ENCODE results near the gene ACTR3C.

The ACTR3C gene

GRCh38 chr7:150338166-150338829 lies 15.0 kb upstream of the ACTR3C start:
- Histone ChIP-seq H3K27ac (ENCODE audit: low read length) (no peak overlapping the region), H3K27me3 (ENCODE audit: low read depth, low read length) (no peaks in the 10 kb centered on the region), H2AFZ (ENCODE audit: low read depth, low read length) (no peak overlapping the region), H3K4me3 (ENCODE audit: low read length) (no peak overlapping the region), H3K9ac (ENCODE audit: low read length) (no peak overlapping the region), H3K4me2 (ENCODE audit: low read length) (no peak overlapping the region), H3K79me2 (ENCODE audit: low read length) (no peaks in the 10 kb centered on the region), H3K36me3 (replicated peaks; ENCODE audit: low read depth, low read length) (no peaks in the 10 kb centered on the region), H4K20me1 (ENCODE audit: insufficient read depth, low read length) (no peaks in the 10 kb centered on the region), H3K9me3 (ENCODE audit: insufficient read depth, low read length) (no peaks in the 10 kb centered on the region), H3K4me1 (ENCODE audit: low read length) (no peaks in the 10 kb centered on the region)
- no peak for TF ChIP-seq CTCF (IDR thresholded peaks at IDR 0.05; ENCODE audit: low read depth, low read length)
- TF ChIP-seq EZH2phosphoT487 (IDR thresholded peaks at IDR 0.05; ENCODE audit: low read depth), result no peak

- H3K36me3 ChIP-seq (replicated peaks; ENCODE audit: low read depth, low read length), result no peaks in the 10 kb centered on the region
- H3K27ac ChIP-seq (ENCODE audit: low read length), result no peak overlapping the region
- no peaks in the 10 kb centered on the region for H3K9me3 ChIP-seq (ENCODE audit: insufficient read depth, low read length)
- H3K9ac ChIP-seq (ENCODE audit: low read length), result no peak overlapping the region
- H3K4me1 ChIP-seq (ENCODE audit: low read length), result no peaks in the 10 kb centered on the region
- no peaks in the 10 kb centered on the region for H4K20me1 ChIP-seq (ENCODE audit: insufficient read depth, low read length)
- no peak for TF ChIP-seq CTCF (IDR thresholded peaks at IDR 0.05; ENCODE audit: low read depth, low read length)
- no peak for TF ChIP-seq EZH2phosphoT487 (IDR thresholded peaks at IDR 0.05; ENCODE audit: low read depth)
- no peak overlapping the region for H2AFZ ChIP-seq (ENCODE audit: low read depth, low read length)
- H3K4me3 ChIP-seq (ENCODE audit: low read length), result no peak overlapping the region
- no peak overlapping the region for H3K4me2 ChIP-seq (ENCODE audit: low read length)
- no peaks in the 10 kb centered on the region for H3K79me2 ChIP-seq (ENCODE audit: low read length)
- H3K27me3 ChIP-seq (ENCODE audit: low read depth, low read length), result no peaks in the 10 kb centered on the region
These were observed 14.3 kb upstream of the ACTR3C start for GRCh38 chr7:150337659-150338081.

- Histone ChIP-seq H3K4me1 (ENCODE audit: low read length) (no peaks in the 10 kb centered on the region), H3K79me2 (ENCODE audit: low read length) (no peaks in the 10 kb centered on the region), H2AFZ (ENCODE audit: low read depth, low read length) (no peak overlapping the region), H3K9ac (ENCODE audit: low read length) (no peak overlapping the region), H3K27me3 (ENCODE audit: low read depth, low read length) (no peaks in the 10 kb centered on the region), H3K9me3 (ENCODE audit: insufficient read depth, low read length) (no peaks in the 10 kb centered on the region), H3K4me2 (ENCODE audit: low read length) (no peak overlapping the region), H4K20me1 (ENCODE audit: insufficient read depth, low read length) (no peaks in the 10 kb centered on the region), H3K27ac (ENCODE audit: low read length) (no peak overlapping the region), H3K36me3 (replicated peaks; ENCODE audit: low read depth, low read length) (no peaks in the 10 kb centered on the region), H3K4me3 (ENCODE audit: low read length) (no peak overlapping the region)
- no peak for TF ChIP-seq CTCF (IDR thresholded peaks at IDR 0.05; ENCODE audit: low read depth, low read length)
- TF ChIP-seq EZH2phosphoT487 (IDR thresholded peaks at IDR 0.05; ENCODE audit: low read depth), result no peak
These were observed 13.8 kb upstream of the ACTR3C start for GRCh38 chr7:150337179-150337578.

- no peaks in the 10 kb centered on the region for H4K20me1 ChIP-seq (ENCODE audit: insufficient read depth, low read length)
- H3K9ac ChIP-seq (ENCODE audit: low read length), result no peak overlapping the region
- H2AFZ ChIP-seq (ENCODE audit: low read depth, low read length), result no peak overlapping the region
- no peak overlapping the region for H3K27ac ChIP-seq (ENCODE audit: low read length)
- H3K4me2 ChIP-seq (ENCODE audit: low read length), result no peak overlapping the region
- no peaks in the 10 kb centered on the region for H3K9me3 ChIP-seq (ENCODE audit: insufficient read depth, low read length)
- TF ChIP-seq CTCF (IDR thresholded peaks at IDR 0.05; ENCODE audit: low read depth, low read length) (no peak), EZH2phosphoT487 (IDR thresholded peaks at IDR 0.05; ENCODE audit: low read depth) (no peak)
- H3K79me2 ChIP-seq (ENCODE audit: low read length), result no peaks in the 10 kb centered on the region
- no peaks in the 10 kb centered on the region for H3K27me3 ChIP-seq (ENCODE audit: low read depth, low read length)
- H3K36me3 ChIP-seq (replicated peaks; ENCODE audit: low read depth, low read length), result no peaks in the 10 kb centered on the region
- no peak overlapping the region for H3K4me3 ChIP-seq (ENCODE audit: low read length)
- H3K4me1 ChIP-seq (ENCODE audit: low read length), result no peaks in the 10 kb centered on the region
These were observed 13.4 kb upstream of the ACTR3C start for GRCh38 chr7:150336746-150337145.
